PC-9 (cell line): Measurements from ENCODE around the gene ACTL8. TPM values are rescaled to one million over a fixed set of nuclear protein-coding genes. Genes with fewer than 3 reads are reported as not detected.
A peak's percentile ranks its signal among the peaks of the same experiment; 100 is the strongest.

Experiments used
- BruUV-seq: library from RNA; stranded (reverse); fragments of 400-500 nt; replicated peaks from 2 replicates; lab custom pipeline; 2021; lab: Mats Ljungman, UMichigan
- CTCF ChIA-PET: fragments of 300-600 bp; sonication (Branson Sonifier 250); formaldehyde crosslinking; loops from one replicate; lab custom pipeline; 2022; ENCODE audit warnings: antibody characterized with exemption; lab: Charles Lee
- POLR2A ChIA-PET: fragments of 300-600 bp; sonication (Branson Sonifier 250); formaldehyde crosslinking; loops from one replicate; lab custom pipeline; 2022; ENCODE audit warnings: antibody characterized with exemption; ENCODE audit not compliant: unreplicated experiment; lab: Charles Lee
- DNase-seq, 2 experiments: peaks; one replicate each; pipeline versions ENCODE4 v3.0.0 to v3.0.0-alpha.2; 2015 to 2022; ENCODE audit warnings: mixed read lengths in 1 of 2
- H2AFZ ChIP-seq: fragments of 200-600 bp; sonication (generic); 2 replicates; pipeline ENCODE4 v1.8.1; 2017; ENCODE audit warnings: antibody characterized with exemption
- H3F3A ChIP-seq: fragments of 200-600 bp; sonication (generic); 2 replicates; pipeline ENCODE4 v1.8.1; 2017; ENCODE audit warnings: antibody characterized with exemption, mild to moderate bottlenecking, low read depth; ENCODE audit not compliant: insufficient read depth
- H3K27ac ChIP-seq: fragments of 200-600 bp; sonication (generic); 2 replicates; pipeline ENCODE4 v1.6.1; 2016; ENCODE audit warnings: mixed run types
- H3K27me3 ChIP-seq: fragments of 200-600 bp; sonication (generic); 2 replicates; pipeline ENCODE4 v1.6.1; 2016; ENCODE audit warnings: low read depth, mixed run types; ENCODE audit not compliant: insufficient read depth
- H3K36me3 ChIP-seq: fragments of 200-600 bp; sonication (generic); 2 replicates; pipeline ENCODE4 v1.6.1; 2016; ENCODE audit warnings: low read depth, mixed run types
- H3K4me1 ChIP-seq: fragments of 200-600 bp; sonication (generic); replicated peaks from 2 replicates; pipeline ENCODE4 v1.6.1; 2016; ENCODE audit warnings: mixed run types; ENCODE audit not compliant: insufficient read depth
- H3K4me2 ChIP-seq: fragments of 200-600 bp; sonication (generic); 2 replicates; pipeline ENCODE4 v1.6.1; 2017; ENCODE audit warnings: mixed run types
- H3K4me3 ChIP-seq: fragments of 200-600 bp; sonication (generic); 2 replicates; pipeline ENCODE4 v1.6.1; 2016; ENCODE audit warnings: mixed run types
- H3K79me2 ChIP-seq: fragments of 200-600 bp; sonication (generic); 2 replicates; pipeline ENCODE4 v1.6.1; 2017; ENCODE audit warnings: low read depth, mixed run types
- H3K9me2 ChIP-seq: fragments of 200-600 bp; sonication (generic); 2 replicates; pipeline ENCODE4 v1.8.1; 2017; ENCODE audit warnings: mild to moderate bottlenecking; ENCODE audit not compliant: insufficient read depth
- H3K9me3 ChIP-seq: fragments of 200-600 bp; sonication (generic); 2 replicates; pipeline ENCODE4 v1.8.1; 2016; ENCODE audit warnings: low read depth; ENCODE audit not compliant: insufficient read depth
- H4K20me1 ChIP-seq: fragments of 200-600 bp; sonication (generic); 2 replicates; pipeline ENCODE4 v1.8.1; 2017; ENCODE audit not compliant: insufficient read depth
- CTCF ChIP-seq: fragments of 200-600 bp; sonication (generic); conservative IDR thresholded peaks from 2 replicates; pipeline ENCODE4 v1.6.1; 2017; ENCODE audit warnings: mixed run types, antibody characterized with exemption, mild to moderate bottlenecking, moderate library complexity
- EZH2 ChIP-seq: fragments of 200-600 bp; sonication (generic); IDR thresholded peaks from 2 replicates; pipeline ENCODE4 v1.8.0; 2017; ENCODE audit warnings: antibody characterized with exemption, low read depth
- intact Hi-C: fragments of 100-400 bp; cut with micrococcal nuclease; formaldehyde crosslinking; loops from one replicate; pipeline ENCODE4 v1.10.0; 2022; ENCODE audit not compliant: unreplicated experiment
- total RNA-seq: library from RNA; stranded (reverse); gene quantifications from 2 replicates; pipeline ENCODE4 v1.2.3, GENCODE V29; 2021

ACTL8 gene
- total RNA-seq, 1 experiment from 2014 or later: 0.68 TPM

GRCh38 chr1:17752356-17752755, 2.8 kb upstream of the ACTL8 start:
- no peaks in the 10 kb centered on the region for H3K9me2 ChIP-seq
- no peak for DNase-seq
- no peak overlapping the region for H3K4me3 ChIP-seq
- no peak overlapping the region for H3K27ac ChIP-seq
- intact Hi-C loops: no loop called here
- POLR2A ChIA-PET: no interaction called here
- TF ChIP-seq EZH2: no peak
- TF ChIP-seq CTCF: no peak
- H3K79me2 ChIP-seq: no peaks in the 10 kb centered on the region
- no peaks in the 10 kb centered on the region for H4K20me1 ChIP-seq
- CTCF ChIA-PET: no interaction called here
- peaks cover 18% of the 10 kb centered on the region; the same call in 1 of the 2 replicates for H3K27me3 ChIP-seq
- H3K4me1 ChIP-seq: no peaks in the 10 kb centered on the region
- no peaks in the 10 kb centered on the region for H3K36me3 ChIP-seq
- H2AFZ ChIP-seq: no peak overlapping the region
- no peak overlapping the region for H3K4me2 ChIP-seq
- no peaks in the 10 kb centered on the region for H3F3A ChIP-seq
- BruUV-seq: no TSS peak
- H3K9me3 ChIP-seq: no peaks in the 10 kb centered on the region

GRCh38 chr1:17757426-17757825, 2.3 kb downstream of the ACTL8 start:
- POLR2A ChIA-PET: no interaction called here
- Histone ChIP-seq H3K36me3 (no peaks in the 10 kb centered on the region), H3F3A (no peaks in the 10 kb centered on the region), H2AFZ (no peak overlapping the region), H3K27me3 (no peaks in the 10 kb centered on the region), H4K20me1 (no peaks in the 10 kb centered on the region), H3K4me1 (no peaks in the 10 kb centered on the region), H3K4me2 (no peak overlapping the region), H3K9me3 (no peaks in the 10 kb centered on the region; the same call in 1 of the 2 replicates), H3K4me3 (no peak overlapping the region), H3K27ac (no peak overlapping the region), H3K9me2 (no peaks in the 10 kb centered on the region), H3K79me2 (no peaks in the 10 kb centered on the region)
- TF ChIP-seq CTCF (no peak), EZH2 (no peak)
- intact Hi-C loops: no loop called here
- no peak for DNase-seq
- CTCF ChIA-PET: no interaction called here
- BruUV-seq: no TSS peak

- Histone ChIP-seq H3K9me2 (no peaks in the 10 kb centered on the region), H3K27me3 (no peaks in the 10 kb centered on the region), H3K79me2 (no peaks in the 10 kb centered on the region), H2AFZ (no peak overlapping the region), H3K4me1 (no peaks in the 10 kb centered on the region), H3K4me2 (no peak overlapping the region), H4K20me1 (no peaks in the 10 kb centered on the region), H3K36me3 (no peaks in the 10 kb centered on the region), H3F3A (no peaks in the 10 kb centered on the region), H3K9me3 (no peaks in the 10 kb centered on the region; the same call in 1 of the 2 replicates), H3K27ac (no peak overlapping the region), H3K4me3 (no peak overlapping the region)
- POLR2A ChIA-PET: no interaction called here
- CTCF ChIA-PET: no interaction called here
- BruUV-seq: no TSS peak
- TF ChIP-seq EZH2: no peak
- TF ChIP-seq CTCF: peak; percentile 52
- peak in 1 of 2 experiments; percentile 8 for DNase-seq
- intact Hi-C loops: no loop called here
These were observed 4.0 kb downstream of the ACTL8 start for GRCh38 chr1:17759114-17759513.
